Activated gamma-delta T cell (primary cell): ENCODE data around the gene PSMB11.

Source experiments
- DNase-seq: peaks from one replicate; lab custom pipeline; 2025; lab: John Stamatoyannopoulos, UW

PSMB11 gene

GRCh38 chr14:23058654-23059504 lies 16.9 kb downstream of the PSMB11 start:
- DNase-seq: no peak

GRCh38 chr14:23060536-23061260 lies 18.7 kb downstream of the PSMB11 start:
- DNase-seq: no peak

GRCh38 chr14:23062002-23062401 lies 20.0 kb downstream of the PSMB11 start:
- no peak for DNase-seq

GRCh38 chr14:23063601-23064000 lies 21.6 kb downstream of the PSMB11 start:
- DNase-seq: no peak

- no peak for DNase-seq
These were observed 24.4 kb downstream of the PSMB11 start for GRCh38 chr14:23066368-23066767.

GRCh38 chr14:23066855-23067744 lies 25.1 kb downstream of the PSMB11 start:
- DNase-seq: no peak

- no peak for DNase-seq
These were observed 26.1 kb downstream of the PSMB11 start for GRCh38 chr14:23067847-23068788.

- DNase-seq: no peak
These were observed 26.9 kb downstream of the PSMB11 start for GRCh38 chr14:23068789-23069412.

GRCh38 chr14:23069413-23069806 lies 27.4 kb downstream of the PSMB11 start:
- no peak for DNase-seq

- DNase-seq: no peak
These were observed 28.5 kb downstream of the PSMB11 start for GRCh38 chr14:23070262-23071129.

GRCh38 chr14:23071244-23071920 lies 29.4 kb downstream of the PSMB11 start:
- no peak for DNase-seq

GRCh38 chr14:23071921-23072539 lies 30.0 kb downstream of the PSMB11 start:
- DNase-seq: no peak

- no peak for DNase-seq
These were observed 32.9 kb downstream of the PSMB11 start for GRCh38 chr14:23074906-23075305.

GRCh38 chr14:23076785-23077408 lies 34.9 kb downstream of the PSMB11 start:
- no peak for DNase-seq

GRCh38 chr14:23077962-23078361 lies 36.0 kb downstream of the PSMB11 start:
- no peak for DNase-seq

- DNase-seq: no peak
These were observed 36.7 kb downstream of the PSMB11 start for GRCh38 chr14:23078692-23079116.

- DNase-seq: no peak
These were observed 37.7 kb downstream of the PSMB11 start for GRCh38 chr14:23079716-23080115.

GRCh38 chr14:23080474-23080873 lies 38.5 kb downstream of the PSMB11 start:
- no peak for DNase-seq
